Mucosa of descending colon (tissue), 3 donors: ENCODE measurements around the gene ENPP7. TPM values are rescaled to one million over a fixed set of nuclear protein-coding genes. Genes with fewer than 3 reads are reported as not detected.

Source experiments
- ATAC-seq: fragments of 200-7000 bp; cut with Tn5 transposase; one replicate; pipeline ENCODE4 v1.9.1; 2020; ENCODE audit warnings: mild to moderate bottlenecking, moderate library complexity
- DNase-seq, 3 donors: peaks; one replicate each; pipeline ENCODE4 v3.0.0-alpha.2; 2020
- H3K36me3 ChIP-seq: fragments of 200-600 bp; one replicate; pipeline ENCODE4 v1.8.0; 2021; ENCODE audit warnings: low read depth, mild to moderate bottlenecking
- H3K4me1 ChIP-seq: fragments of 200-600 bp; one replicate; pipeline ENCODE4 v1.8.0; 2021; ENCODE audit warnings: low read depth, mild to moderate bottlenecking
- H3K4me3 ChIP-seq: fragments of 200-600 bp; one replicate; pipeline ENCODE4 v1.8.0; 2021; ENCODE audit warnings: mild to moderate bottlenecking
- H3K9me3 ChIP-seq: fragments of 200-600 bp; one replicate; pipeline ENCODE4 v1.8.0; 2021; ENCODE audit warnings: mild to moderate bottlenecking
- CTCF ChIP-seq: fragments of 200-600 bp; IDR thresholded peaks from one replicate; pipeline ENCODE4 v1.8.0; 2022; ENCODE audit warnings: antibody characterized with exemption, mild to moderate bottlenecking
- intact Hi-C, 2 donors: fragments of 100-400 bp; cut with DNase I in 1 of 2; cut with micrococcal nuclease in 1 of 2; formaldehyde crosslinking; loops; one replicate each; pipeline versions ENCODE4 v1.11.0 to v1.11.1; 2022; cut with DNase I, micrococcal nuclease
- total RNA-seq, 3 donors: library from RNA; stranded (reverse); fragmentation: NEBNext Ultra II Directional in 2 of 3; extraction: Animal tissue kit (Norgen Biotek cat#: 25700) in 2 of 3; gene quantifications; one replicate each; pipeline versions ENCODE4 v1.2.1 to v1.2.4, GENCODE V29; 2021 to 2023
- donor health status: DM: no; HTN: no; CAD: no; lungs with moderate emphysema.
- donor health status: DM: no; HTN: no; CAD: no.
- donor health status: DM: no; HTN: yes; CAD: no.

ENPP7 gene
- total RNA-seq, 3 donors from 2014 or later, result not detected

GRCh38 chr17:79721993-79722671 lies 8.6 kb upstream of the ENPP7 start:
- no peak overlapping the region for H3K4me3 ChIP-seq
- TF ChIP-seq CTCF, result no peak
- H3K36me3 ChIP-seq, result no peaks in the 10 kb centered on the region
- ATAC-seq, result no peak
- intact Hi-C loops, result no loop called here
- H3K4me1 ChIP-seq, result no peaks in the 10 kb centered on the region
- DNase-seq, result no peak
- H3K9me3 ChIP-seq, result no peaks in the 10 kb centered on the region

GRCh38 chr17:79722787-79723186 lies 8.0 kb upstream of the ENPP7 start:
- DNase-seq (no peak), ATAC-seq (no peak)
- intact Hi-C loops, result no loop called here
- Histone ChIP-seq H3K36me3 (no peaks in the 10 kb centered on the region), H3K9me3 (no peaks in the 10 kb centered on the region), H3K4me1 (no peaks in the 10 kb centered on the region), H3K4me3 (no peak overlapping the region)
- TF ChIP-seq CTCF, result no peak

- no peaks in the 10 kb centered on the region for H3K9me3 ChIP-seq
- intact Hi-C loops, result no loop called here
- ATAC-seq (peak; percentile 84), DNase-seq (peak in 2 of 3 donors; percentile 76 to 88)
- H3K36me3 ChIP-seq, result no peaks in the 10 kb centered on the region
- TF ChIP-seq CTCF, result no peak
- H3K4me3 ChIP-seq, result no peak overlapping the region
- H3K4me1 ChIP-seq, result peaks cover 4% of the 10 kb centered on the region
Observed at GRCh38 chr17:79728169-79728907, 2.4 kb upstream of the ENPP7 start.

GRCh38 chr17:79728908-79729471 lies 1.8 kb upstream of the ENPP7 start:
- ATAC-seq (peak; percentile 16), DNase-seq (no peak)
- no peak for TF ChIP-seq CTCF
- Histone ChIP-seq H3K36me3 (no peaks in the 10 kb centered on the region), H3K9me3 (no peaks in the 10 kb centered on the region), H3K4me3 (no peak overlapping the region), H3K4me1 (peaks cover 4% of the 10 kb centered on the region)
- intact Hi-C loops, result no loop called here

- intact Hi-C loops, result no loop called here
- H3K9me3 ChIP-seq, result no peaks in the 10 kb centered on the region
- no peak for ATAC-seq
- H3K4me1 ChIP-seq, result peaks cover 4% of the 10 kb centered on the region
- H3K4me3 ChIP-seq, result no peak overlapping the region
- TF ChIP-seq CTCF, result no peak
- DNase-seq, result no peak
- H3K36me3 ChIP-seq, result no peaks in the 10 kb centered on the region
Observed at GRCh38 chr17:79729761-79730160, 982 bp upstream of the ENPP7 start.
